ENCODE data around the gene YIPF2.

The YIPF2 gene

GRCh38 chr19:10936661-10937084, 8.2 kb upstream of the YIPF2 start:
- no peak for DNase-seq

DNA sequence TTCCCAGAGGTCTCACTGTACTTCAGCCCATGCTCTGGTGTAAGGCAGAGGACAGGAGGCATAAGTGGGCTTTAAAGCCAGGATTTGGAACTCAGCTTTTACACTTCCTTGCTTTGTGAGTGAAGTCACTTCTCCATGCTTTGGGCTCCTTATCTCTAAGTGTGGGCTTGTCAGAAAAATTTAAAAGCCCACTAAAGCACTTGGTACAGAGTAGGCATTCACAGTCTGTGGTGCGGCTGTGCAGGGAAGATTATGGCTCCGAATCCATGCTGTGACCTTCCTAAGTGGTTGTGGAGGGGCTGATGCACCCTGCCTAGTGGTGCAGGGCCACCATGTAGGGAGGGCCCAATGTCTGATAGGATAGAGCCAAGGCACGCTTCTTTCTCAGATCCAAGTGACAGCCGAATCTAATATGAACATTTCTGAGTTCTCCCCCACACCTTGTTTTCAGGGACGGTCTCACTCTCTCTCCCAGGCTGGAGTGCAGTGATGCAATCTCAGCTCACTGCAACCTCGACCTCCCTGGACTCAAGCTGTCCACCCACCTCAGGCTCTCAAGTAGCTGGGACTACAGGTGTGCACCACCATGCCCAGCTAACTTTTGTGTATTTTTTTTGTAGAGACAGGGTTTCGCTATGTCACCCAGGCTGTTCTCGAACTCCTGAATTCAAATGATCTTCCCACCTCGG, 7.1 kb upstream of the YIPF2 start:
- DNase-seq: no peak

DNA sequence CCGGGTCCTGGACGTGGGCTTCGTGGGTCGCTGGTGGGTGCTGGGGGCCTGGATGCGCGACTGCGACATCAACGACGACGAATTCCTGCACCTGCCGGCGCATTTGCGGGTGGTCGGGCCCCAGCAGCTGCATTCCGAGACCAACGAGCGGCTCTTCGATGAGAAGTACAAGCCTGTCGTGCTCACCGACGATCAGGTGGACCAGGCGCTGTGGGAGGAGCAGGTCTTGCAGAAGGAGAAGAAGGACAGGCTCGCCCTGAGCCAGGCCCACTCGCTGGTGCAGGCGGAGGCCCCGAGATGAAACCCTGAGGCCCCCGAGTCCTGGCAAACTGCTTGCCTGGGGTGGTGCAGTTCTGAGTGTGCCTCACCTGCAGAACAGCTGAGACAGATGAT, 959 bp upstream of the YIPF2 start:
- DNase-seq: no peak

- DNase-seq: no peak
Measured at GRCh38 chr19:10927730-10928562, 493 bp downstream of the YIPF2 start.

GRCh38 chr19:10924597-10924996, 3.8 kb downstream of the YIPF2 start:
- no peak for DNase-seq

DNA sequence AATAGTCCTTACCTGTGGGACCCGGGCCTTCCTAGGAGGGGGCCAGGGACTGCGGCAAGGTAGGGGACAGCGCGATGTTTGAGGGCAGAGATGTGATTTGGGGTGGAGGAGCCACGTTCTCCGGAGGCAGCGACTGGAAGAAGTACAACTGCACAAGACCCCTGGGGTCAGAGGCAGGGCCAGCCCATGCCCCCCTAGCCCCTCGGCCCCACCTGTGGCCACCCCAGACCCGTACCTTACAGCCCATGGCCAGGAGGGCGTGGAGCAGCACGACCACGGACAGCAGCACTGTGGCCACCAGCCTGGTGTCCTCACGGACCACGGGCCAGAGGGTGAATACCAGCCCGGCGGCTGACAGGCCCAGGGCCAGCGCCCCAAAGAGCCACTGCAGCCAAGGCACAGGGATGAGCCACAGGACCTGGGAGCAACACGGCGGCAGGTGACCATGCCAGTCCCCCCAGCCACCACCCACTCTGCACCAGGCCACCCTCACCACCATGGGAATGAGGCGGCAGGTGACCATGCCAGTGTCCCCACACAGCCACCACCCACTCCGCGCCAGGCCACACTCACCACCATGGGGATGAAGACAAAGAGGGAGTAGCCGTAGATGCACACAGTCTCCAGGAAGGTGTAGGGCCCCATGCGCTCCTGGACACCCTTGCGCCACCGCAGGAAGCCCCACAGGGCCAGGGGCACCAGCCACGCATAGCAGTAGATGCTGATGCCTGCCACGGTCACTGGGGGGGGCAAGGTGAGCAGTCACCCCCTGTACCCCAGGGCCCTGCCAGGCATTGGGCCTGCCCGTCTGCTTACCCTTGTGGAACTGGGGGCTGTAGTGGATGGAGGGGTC, 5.0 kb downstream of the YIPF2 start:
- DNase-seq: no peak

DNA sequence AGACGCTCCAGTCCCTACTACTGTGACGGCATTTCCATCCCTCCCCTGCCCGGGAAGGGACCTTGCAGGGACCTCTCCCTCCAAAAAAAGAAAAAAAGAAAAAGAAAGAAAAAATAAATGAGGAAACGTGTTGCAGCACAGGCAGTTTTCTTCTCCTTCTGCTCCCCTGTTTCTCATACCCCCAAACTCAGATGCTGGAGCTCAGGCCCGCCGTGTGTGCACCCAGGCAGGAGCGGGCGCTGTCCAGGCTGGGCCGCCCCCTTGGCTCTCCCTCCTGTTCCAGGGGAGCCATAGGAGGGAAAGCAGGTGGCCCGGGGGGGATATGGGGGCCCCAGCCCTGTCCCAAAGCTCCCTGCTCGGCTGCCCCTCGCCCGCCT, 5.8 kb downstream of the YIPF2 start:
- DNase-seq: no peak

- DNase-seq: no peak
Measured at GRCh38 chr19:10921910-10922637, 6.4 kb downstream of the YIPF2 start.

DNA sequence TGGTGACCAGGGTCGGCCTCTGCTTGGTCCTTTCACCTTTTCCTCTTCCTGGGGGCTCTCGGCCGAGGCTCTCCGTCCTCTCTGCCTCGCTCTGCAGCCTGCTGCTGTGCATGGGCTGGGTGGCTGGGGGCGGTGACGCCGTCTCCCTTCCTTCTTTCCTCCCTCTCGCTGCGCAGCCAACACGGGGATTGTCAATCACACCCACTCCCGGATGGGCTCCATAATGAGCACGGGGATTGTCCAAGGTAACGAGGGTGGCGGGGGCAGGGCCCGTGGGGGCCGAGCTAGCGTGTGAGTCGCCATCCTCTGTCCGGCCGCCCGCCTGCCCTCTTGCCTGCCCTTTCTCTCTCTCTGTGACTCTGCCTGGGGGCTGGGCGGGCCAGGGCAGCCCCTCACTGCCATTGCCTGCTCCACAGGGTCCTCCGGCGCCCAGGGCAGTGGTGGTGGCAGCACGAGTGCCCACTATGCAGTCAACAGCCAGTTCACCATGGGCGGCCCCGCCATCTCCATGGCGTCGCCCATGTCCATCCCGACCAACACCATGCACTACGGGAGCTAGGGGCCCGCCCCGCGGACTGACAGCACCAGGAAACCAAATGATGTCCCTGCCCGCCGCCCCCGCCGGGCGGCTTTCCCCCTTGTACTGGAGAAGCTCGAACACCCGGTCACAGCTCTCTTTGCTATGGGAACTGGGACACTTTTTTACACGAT, 7.1 kb downstream of the YIPF2 start:
- peak; percentile 59 for DNase-seq

DNA sequence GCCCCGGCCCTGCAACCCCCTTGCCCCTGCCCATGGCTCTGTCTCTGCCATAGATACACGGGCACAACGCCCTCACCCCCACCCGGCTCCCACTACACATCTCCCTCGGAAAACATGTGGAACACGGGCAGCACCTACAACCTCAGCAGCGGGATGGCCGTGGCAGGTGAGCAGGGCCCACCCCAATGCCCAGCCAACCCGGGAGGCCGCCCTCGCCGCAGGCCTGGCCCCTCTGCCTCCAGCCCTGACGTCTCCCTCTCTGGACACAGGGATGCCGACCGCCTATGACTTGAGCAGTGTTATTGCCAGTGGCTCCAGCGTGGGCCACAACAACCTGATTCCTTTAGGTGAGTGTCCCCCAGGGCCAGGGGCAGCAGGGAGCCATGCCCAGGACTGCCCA, 7.7 kb downstream of the YIPF2 start:
- DNase-seq: peak; percentile 45

DNA sequence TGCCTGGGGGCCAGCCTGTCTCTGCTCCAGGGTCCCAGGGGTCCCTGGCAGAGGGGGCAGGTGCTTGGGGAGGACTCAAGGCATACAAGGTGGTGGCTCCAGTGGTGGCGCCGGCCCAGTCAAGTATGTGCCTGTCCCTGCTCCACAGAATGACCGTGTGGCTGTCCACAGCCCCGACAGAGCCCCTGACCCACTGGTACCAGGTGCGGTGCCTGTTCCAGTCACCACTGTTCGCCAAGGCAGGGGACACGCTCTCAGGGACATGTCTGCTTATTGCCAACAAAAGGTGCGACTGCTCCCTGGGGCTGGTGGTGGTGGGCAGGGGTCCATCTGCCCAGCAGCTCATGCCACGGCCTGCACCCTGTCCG, 8.2 kb downstream of the YIPF2 start:
- DNase-seq: peak; percentile 60

GRCh38 chr19:10919352-10920287, 8.8 kb downstream of the YIPF2 start:
- peak; percentile 53 for DNase-seq

DNA sequence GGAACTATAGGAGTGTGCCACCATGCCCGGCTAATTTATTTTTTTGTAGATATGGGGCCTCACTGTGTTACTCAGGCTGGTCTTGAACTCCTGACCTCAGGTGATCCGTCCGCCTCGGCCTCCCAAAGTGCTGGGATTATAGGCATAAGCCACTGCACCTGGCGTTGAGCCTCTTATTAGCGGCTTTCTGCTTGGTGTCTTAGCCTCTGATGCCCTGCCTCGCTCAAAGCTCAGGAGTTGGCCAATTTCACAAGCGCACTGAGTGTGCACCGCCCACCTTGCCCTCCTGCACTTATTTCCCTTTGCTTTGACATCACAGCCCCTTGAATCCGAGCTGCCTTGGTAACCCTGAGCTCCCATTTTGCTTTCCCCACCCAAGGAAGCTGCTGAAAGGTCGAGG, 10.1 kb downstream of the YIPF2 start:
- no peak for DNase-seq

DNA sequence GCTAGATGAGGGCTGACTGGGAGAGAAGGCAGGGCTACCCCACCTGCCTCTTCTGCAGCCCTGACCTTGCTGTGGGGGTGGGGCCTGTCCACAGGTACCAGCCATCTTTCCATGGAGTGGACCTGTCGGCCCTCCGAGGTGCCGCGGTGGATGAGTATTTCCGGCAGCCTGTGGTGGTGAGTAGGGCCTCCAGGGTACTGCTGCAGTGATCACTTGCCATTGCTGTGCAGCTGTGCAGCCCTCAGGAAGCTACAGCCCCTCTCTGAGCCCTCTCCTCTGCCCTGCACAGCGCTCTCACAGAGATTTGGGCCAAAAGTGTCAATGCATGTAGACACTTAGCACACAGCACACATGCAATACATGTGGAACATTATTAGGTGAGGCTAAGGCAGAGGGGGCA, 11.8 kb downstream of the YIPF2 start:
- DNase-seq: no peak

- DNase-seq: no peak
Measured at GRCh38 chr19:10915130-10916091, 13.0 kb downstream of the YIPF2 start.

GRCh38 chr19:10913716-10914340, 14.6 kb downstream of the YIPF2 start:
- DNase-seq: no peak

DNA sequence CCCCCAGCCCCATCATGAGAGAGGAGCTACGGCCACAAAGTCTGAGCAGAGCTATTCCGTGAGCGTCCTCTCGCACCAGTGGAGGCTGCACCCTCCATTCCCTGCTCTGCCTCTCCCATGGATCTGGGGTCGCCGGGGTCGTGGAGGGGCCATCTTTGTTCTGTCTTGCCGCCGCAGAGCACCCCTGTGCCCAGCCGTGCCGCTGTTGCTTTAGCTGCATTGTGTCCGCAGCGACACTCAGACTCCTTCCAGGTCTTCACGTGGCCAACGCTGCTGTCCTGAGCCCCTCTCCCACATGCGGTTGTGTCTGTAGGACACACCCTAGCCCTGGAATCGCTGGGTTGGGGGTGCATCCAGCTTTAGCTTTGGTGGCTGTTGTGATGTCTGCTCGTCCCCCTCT, 15.8 kb downstream of the YIPF2 start:
- no peak for DNase-seq

DNA sequence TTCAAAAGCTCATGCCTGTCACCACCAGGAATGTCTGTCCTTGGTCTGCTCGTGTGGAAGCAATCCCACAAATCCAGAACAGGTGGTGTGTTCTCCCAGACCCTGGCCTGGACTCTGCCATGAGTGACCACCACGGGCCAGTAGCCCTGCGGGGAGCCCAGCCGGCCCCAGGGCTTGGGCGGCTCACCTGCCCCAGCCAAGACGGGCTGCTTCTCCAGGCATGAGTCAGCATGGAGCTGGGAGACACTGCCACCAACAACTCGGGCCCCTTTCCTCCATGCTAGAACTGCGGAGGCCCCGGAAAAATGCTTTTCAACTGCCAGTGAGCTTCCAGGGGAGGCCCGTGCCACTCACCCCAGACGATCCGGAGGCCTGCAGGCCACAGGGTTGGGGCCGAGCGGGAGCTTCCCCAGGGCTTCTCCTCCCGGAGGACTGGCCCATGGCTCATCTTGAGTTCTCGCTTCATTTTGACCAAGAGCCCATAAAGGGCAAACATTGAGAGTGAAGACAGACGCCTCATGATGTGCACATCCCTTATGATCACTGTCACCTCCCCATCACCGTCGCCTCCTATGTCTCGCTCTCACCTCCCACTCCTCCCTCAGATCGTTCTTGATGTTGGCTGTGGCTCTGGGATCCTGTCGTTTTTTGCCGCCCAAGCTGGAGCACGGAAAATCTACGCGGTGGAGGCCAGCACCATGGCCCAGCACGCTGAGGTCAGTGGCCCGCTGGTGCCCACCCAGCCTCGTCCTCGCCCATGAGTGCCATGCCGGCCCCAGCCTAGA, 16.7 kb downstream of the YIPF2 start:
- no peak for DNase-seq
